HepG2 (cell line): ENCODE data around the gene CTSW. TPM values are rescaled to one million over a fixed set of nuclear protein-coding genes. Genes with fewer than 3 reads are reported as not detected.

Experiments
- CERS6 ChIP-seq: sonication (generic); formaldehyde crosslinking; IDR thresholded peaks from 2 replicates; pipeline ENCODE4 v1.5.0; 2020; ENCODE audit warnings: missing genetic modification reagents
- DMAP1 ChIP-seq: IDR thresholded peaks from 2 replicates; pipeline ENCODE4 v1.6.1; 2016
- ELF3 ChIP-seq: IDR thresholded peaks from 2 replicates; pipeline ENCODE4 v1.6.1; 2016; ENCODE audit warnings: missing genetic modification reagents, missing compliant biosample characterization
- FOXA3 ChIP-seq: IDR thresholded peaks from 2 replicates; pipeline ENCODE4 v1.6.1; 2016; ENCODE audit warnings: missing genetic modification reagents, missing compliant biosample characterization
- GATA4 ChIP-seq: sonication (generic); IDR thresholded peaks from 2 replicates; pipeline ENCODE4 v1.6.1; 2016; ENCODE audit warnings: antibody characterized with exemption, low read depth, borderline replicate concordance
- PCBP1 ChIP-seq: fragments of 200-400 bp; formaldehyde crosslinking; IDR thresholded peaks from 2 replicates; pipeline ENCODE4 v1.6.1; 2017; ENCODE audit warnings: mild to moderate bottlenecking, low read depth, low read length, borderline replicate concordance
- POGZ ChIP-seq: sonication (generic); formaldehyde crosslinking; IDR thresholded peaks from 2 replicates; pipeline ENCODE4 v1.4.0; 2020; ENCODE audit warnings: mild to moderate bottlenecking, missing genetic modification reagents
- SALL2 ChIP-seq: sonication (generic); formaldehyde crosslinking; IDR thresholded peaks from 2 replicates; pipeline ENCODE4 v1.8.1; 2023; ENCODE audit warnings: mild to moderate bottlenecking, missing genetic modification reagents, inconsistent platforms
- TAF1 ChIP-seq: sonication (generic); formaldehyde crosslinking; IDR thresholded peaks from 2 replicates; pipeline ENCODE4 v1.4.0; 2020; ENCODE audit warnings: missing genetic modification reagents
- ZBTB21 ChIP-seq: sonication (generic); formaldehyde crosslinking; IDR thresholded peaks from 2 replicates; pipeline ENCODE4 v1.4.0; 2020; ENCODE audit warnings: missing genetic modification reagents
- ZBTB43 ChIP-seq: sonication (generic); formaldehyde crosslinking; conservative IDR thresholded peaks from 2 replicates; pipeline ENCODE4 v1.4.0; 2020; ENCODE audit warnings: missing genetic modification reagents
- ZHX2 ChIP-seq, 2 experiments: sonication (generic) in 1 of 2; formaldehyde crosslinking in 1 of 2; IDR thresholded peaks; 2 replicates each; pipeline versions ENCODE4 v1.6.1 to v1.9.0; 2014 to 2022; ENCODE audit warnings: antibody characterized with exemption in 1 of 2, borderline replicate concordance in 1 of 2, inconsistent platforms in 1 of 2, low read depth in 1 of 2, missing genetic modification reagents in 1 of 2
- ZMYM3 ChIP-seq: sonication (generic); formaldehyde crosslinking; IDR thresholded peaks from 2 replicates; pipeline ENCODE4 v1.5.1; 2020; ENCODE audit warnings: mild to moderate bottlenecking, missing genetic modification reagents
- ZNF513 ChIP-seq: sonication (generic); formaldehyde crosslinking; conservative IDR thresholded peaks from 2 replicates; pipeline ENCODE4 v1.5.0; 2020; ENCODE audit warnings: missing genetic modification reagents
- ZNF556 ChIP-seq: sonication (generic); formaldehyde crosslinking; IDR thresholded peaks from 2 replicates; pipeline ENCODE4 v1.4.0; 2020; ENCODE audit warnings: mild to moderate bottlenecking, missing genetic modification reagents, borderline replicate concordance
- ZNF570 ChIP-seq: sonication (generic); formaldehyde crosslinking; IDR thresholded peaks from 2 replicates; pipeline ENCODE4 v1.4.0; 2020; ENCODE audit warnings: mild to moderate bottlenecking, missing genetic modification reagents, borderline replicate concordance
- ZNF577 ChIP-seq: sonication (generic); formaldehyde crosslinking; IDR thresholded peaks from 2 replicates; pipeline ENCODE4 v1.4.0; 2020; ENCODE audit warnings: mild to moderate bottlenecking, low read depth, missing genetic modification reagents, borderline replicate concordance
- ZNF615 ChIP-seq: sonication (generic); formaldehyde crosslinking; IDR thresholded peaks from 2 replicates; pipeline ENCODE4 v1.5.0; 2020; ENCODE audit warnings: mild to moderate bottlenecking, missing genetic modification reagents, borderline replicate concordance
- ZNF703 ChIP-seq: sonication (generic); formaldehyde crosslinking; IDR thresholded peaks from 2 replicates; pipeline ENCODE4 v1.5.1; 2020; ENCODE audit warnings: missing genetic modification reagents, mild to moderate bottlenecking, moderate library complexity, borderline replicate concordance
- ZNF75D ChIP-seq: sonication (generic); formaldehyde crosslinking; IDR thresholded peaks from 2 replicates; pipeline ENCODE4 v1.8.1; 2023; ENCODE audit warnings: missing genetic modification reagents, mild to moderate bottlenecking, borderline replicate concordance
- polyA plus RNA-seq, 8 experiments: library from polyadenylated mRNA; depleted of rRNA in 3 of 8; stranded (reverse) in 7 of 8; unstranded in 1 of 8; fragments of >200 nt; fragmentation: Illumina TruSeq in 4 of 8; extraction: Trizol in 4 of 8; gene quantifications; 2 replicates each; pipeline versions ENCODE4 v1.2.1 to v1.2.3, GENCODE V29; 2011 to 2016; ENCODE audit warnings: low read depth in 4 of 8, missing spikeins in 1 of 8, mixed read lengths in 1 of 8; ENCODE audit not compliant: insufficient read depth in 1 of 8
- total RNA-seq, 5 experiments: library from RNA; depleted of rRNA; stranded (reverse); fragments of >200 nt; fragmentation: Illumina TruSeq; extraction: Trizol; gene quantifications; 2 replicates each; pipeline ENCODE4 v1.2.3, GENCODE V29; 2016; ENCODE audit warnings: low read depth in 1 of 5

CTSW gene
- total and polyA plus RNA-seq, 2 of the 13 experiments (the other 11 are each of a cell fraction or from before 2014, with no cell fraction given) = 0.09 TPM; not detected in 1

- TF ChIP-seq ZBTB43 (CRISPR knock-in tag) (no peak; the same call in 1 of the 2 replicates), ZNF577 (CRISPR knock-in tag) (no peak), POGZ (no peak), ZBTB21 (no peak), ZNF75D (no peak), ZNF703 (CRISPR knock-in tag) (no peak), GATA4 (no peak), DMAP1 (CRISPR knock-in tag) (no peak), PCBP1 (peak; percentile 33; the same call in 1 of the 2 replicates), SALL2 (CRISPR knock-in tag) (0 out of 2 replicates have a peak, but pooled peaks have one; percentile 35), FOXA3 (CRISPR knock-in tag) (0 out of 2 replicates have a peak, but pooled peaks have one; percentile 8), ZMYM3 (CRISPR knock-in tag) (no peak), ZNF570 (CRISPR knock-in tag) (no peak), CERS6 (no peak), TAF1 (CRISPR knock-in tag) (peak; percentile 68), ZNF615 (CRISPR knock-in tag) (no peak), ZNF556 (CRISPR knock-in tag) (no peak), ZHX2 (IDR thresholded peaks at IDR 0.05; ENCODE audit: low read depth) (no peak), ZHX2 (CRISPR knock-in tag; IDR thresholded peaks at IDR 0.05; ENCODE audit: borderline replicate concordance) (no peak), ZNF513 (CRISPR knock-in tag) (no peak), ELF3 (CRISPR knock-in tag) (no peak; the same call in 1 of the 2 replicates)
Measured at GRCh38 chr11:65900125-65900898, 20.7 kb downstream of the CTSW start, which contains the start of gene FOSL1 (continued).
